HG03097 (cell line): Measurements from ENCODE around the gene PHF20.
"Not testable (repeated sequence)": the region's sequence is repeated elsewhere in the genome, so short reads cannot be mapped to it uniquely, and the experiment has no call there.

ENCODE experiments used
- ATAC-seq: cut with Tn5 transposase; IDR thresholded peaks from one replicate; pipeline ENCODE4 v1.9.1; 2021; ENCODE audit not compliant: unreplicated experiment, low FRiP score

Gene PHF20

GRCh38 chr20:35956616-35957015 lies 184.8 kb downstream of the PHF20 start:
- ATAC-seq: no peak

- ATAC-seq: not testable (repeated sequence)
Measured at GRCh38 chr20:35959291-35959690, 187.5 kb downstream of the PHF20 start.

- ATAC-seq: no peak
Measured at GRCh38 chr20:35963878-35964277, 192.1 kb downstream of the PHF20 start.

- ATAC-seq: no peak
Measured at GRCh38 chr20:35967979-35968640, 196.3 kb downstream of the PHF20 start, which contains the start of gene CNBD2. CNBD2 (plus strand) TSS chr20:35968590; CDS start chr20:35968763, 173 bp downstream.

- ATAC-seq: no peak
Measured at GRCh38 chr20:35968930-35969329, 197.1 kb downstream of the PHF20 start.

- no peak for ATAC-seq
Measured at GRCh38 chr20:35971981-35972380, 200.2 kb downstream of the PHF20 start.

GRCh38 chr20:35972462-35972861 lies 200.6 kb downstream of the PHF20 start:
- ATAC-seq: no peak

GRCh38 chr20:35974256-35974655 lies 202.4 kb downstream of the PHF20 start:
- ATAC-seq: no peak

GRCh38 chr20:35975576-35976373 lies 204.0 kb downstream of the PHF20 start:
- ATAC-seq: no peak

- no peak for ATAC-seq
Measured at GRCh38 chr20:35978041-35978513, 206.3 kb downstream of the PHF20 start.

- no peak for ATAC-seq
Measured at GRCh38 chr20:35979544-35979943, 207.7 kb downstream of the PHF20 start.

- ATAC-seq: no peak
Measured at GRCh38 chr20:35981969-35982368, 210.2 kb downstream of the PHF20 start.

- no peak for ATAC-seq
Measured at GRCh38 chr20:35984382-35984781, 212.6 kb downstream of the PHF20 start.

GRCh38 chr20:35985806-35986205 lies 214.0 kb downstream of the PHF20 start:
- ATAC-seq: no peak

GRCh38 chr20:35988910-35989463 lies 217.2 kb downstream of the PHF20 start:
- ATAC-seq: no peak

- ATAC-seq: no peak
Measured at GRCh38 chr20:35991142-35991771, 219.4 kb downstream of the PHF20 start.

GRCh38 chr20:35992713-35993335 lies 221.0 kb downstream of the PHF20 start:
- ATAC-seq: no peak

GRCh38 chr20:35994994-35995453 lies 223.2 kb downstream of the PHF20 start:
- no peak for ATAC-seq

GRCh38 chr20:35996492-35996891 lies 224.7 kb downstream of the PHF20 start:
- ATAC-seq: not testable (repeated sequence)
